HepG2 (cell line): Measurements from ENCODE around the gene B3GAT3. TPM values are rescaled to one million over a fixed set of nuclear protein-coding genes. Genes with fewer than 3 reads are reported as not detected.

ENCODE experiments used
- ATAC-seq: fragments of 200-7000 bp; cut with Tn5 transposase; 3 replicates; pipeline ENCODE4 v1.9.1; 2020; ENCODE audit warnings: mild to moderate bottlenecking, moderate library complexity
- BruUV-seq: library from RNA; stranded (reverse); fragments of 400-500 nt; replicated peaks from 2 replicates; lab custom pipeline; 2021; lab: Mats Ljungman, UMichigan
- CTCF ChIA-PET: fragments of 300-600 bp; formaldehyde crosslinking; extraction: SDS; loops from one replicate; lab custom pipeline; 2021; ENCODE audit warnings: low total read pairs, inconsistent platforms, low intra/inter-chr PET ratio; lab: Yijun Ruan, JAX
- POLR2A ChIA-PET: fragments of 350-600 bp; sonication (Branson Sonifier 250); formaldehyde crosslinking; loops from one replicate; lab custom pipeline; 2020; ENCODE audit warnings: antibody characterized with exemption, inconsistent platforms; lab: Yijun Ruan, JAX
- DNase-seq: peaks from one replicate; pipeline ENCODE4 v3.0.0-alpha.2; 2015; ENCODE audit warnings: low spot score
- FAIRE-seq: peaks from 3 replicates; lab custom pipeline; 2011; peaks lifted over from hg19 to GRCh38; lab: Jason Lieb, UNC
- H2AFZ ChIP-seq: one replicate; pipeline ENCODE4 v1.6.1; 2011; ENCODE audit warnings: low read length, inconsistent platforms
- H3K27ac ChIP-seq: fragments of 300-600 bp; 3 replicates; pipeline ENCODE4 v1.8.0; 2011; ENCODE audit warnings: mixed run types, mild to moderate bottlenecking, mixed read lengths, low read length, inconsistent platforms; ENCODE audit not compliant: insufficient read depth; ENCODE audit errors: extremely low read length
- H3K27me3 ChIP-seq, 2 experiments: fragments of 200-600 bp in 1 of 2; 2 replicates in 1 of 2; 3 replicates in 1 of 2; pipeline versions ENCODE4 v1.6.0 to v1.8.0; 2011; ENCODE audit warnings: low read length in 2 of 2, mild to moderate bottlenecking in 2 of 2, moderate library complexity in 2 of 2, inconsistent platforms in 1 of 2; ENCODE audit not compliant: insufficient read depth in 2 of 2, control insufficient read depth in 1 of 2
- H3K36me3 ChIP-seq, 2 experiments: fragments of 200-600 bp in 1 of 2; replicated peaks in 1 of 2; 2 replicates in 1 of 2; 3 replicates in 1 of 2; pipeline versions ENCODE4 v1.5.1 to v1.8.0; 2011; ENCODE audit warnings: low read length in 2 of 2, inconsistent platforms in 1 of 2; ENCODE audit not compliant: insufficient read depth in 2 of 2, control insufficient read depth in 1 of 2
- H3K4me1 ChIP-seq: 2 replicates; pipeline ENCODE4 v1.5.1; 2012; ENCODE audit warnings: low read length, inconsistent platforms; ENCODE audit not compliant: insufficient read depth
- H3K4me2 ChIP-seq: 2 replicates; pipeline ENCODE4 v1.6.0; 2011; ENCODE audit warnings: low read depth, low read length, inconsistent platforms
- H3K4me3 ChIP-seq, 3 experiments: fragments of 200-600 bp in 1 of 3; sonication (generic), shearing (Covaris generic) in 1 of 3; replicated peaks in 1 of 3; 2 replicates each; pipeline ENCODE4 v1.5.1; 2011 to 2016; ENCODE audit warnings: low read length in 3 of 3, inconsistent platforms in 2 of 3, low read depth in 2 of 3, mild to moderate bottlenecking in 2 of 3, control low read depth in 1 of 3, mixed read lengths in 1 of 3; ENCODE audit not compliant: insufficient read depth in 1 of 3
- H3K79me2 ChIP-seq: one replicate; pipeline ENCODE4 v1.6.1; 2011; ENCODE audit warnings: low read length, inconsistent platforms; ENCODE audit not compliant: insufficient read depth
- H3K9ac ChIP-seq: 2 replicates; pipeline ENCODE4 v1.6.0; 2011; ENCODE audit warnings: mild to moderate bottlenecking, low read depth, low read length, inconsistent platforms; ENCODE audit not compliant: insufficient read depth
- H3K9me3 ChIP-seq: 2 replicates; pipeline ENCODE4 v1.5.1; 2012; ENCODE audit warnings: mild to moderate bottlenecking, low read length
- H4K20me1 ChIP-seq: 2 replicates; pipeline ENCODE4 v1.6.0; 2011; ENCODE audit warnings: inconsistent platforms, mild to moderate bottlenecking, low read length, moderate library complexity; ENCODE audit not compliant: insufficient read depth
- SMAD1 ChIP-seq: sonication (generic); formaldehyde crosslinking; IDR thresholded peaks from 2 replicates; pipeline ENCODE4 v1.4.0; 2020; ENCODE audit warnings: missing genetic modification reagents, low read depth, mild to moderate bottlenecking, borderline replicate concordance
- SP4 ChIP-seq: sonication (generic); formaldehyde crosslinking; IDR thresholded peaks from 2 replicates; pipeline ENCODE4 v1.8.1; 2023; ENCODE audit warnings: mild to moderate bottlenecking, missing genetic modification reagents
- SPEN ChIP-seq: sonication (generic); formaldehyde crosslinking; IDR thresholded peaks from 2 replicates; pipeline ENCODE4 v1.5.1; 2020; ENCODE audit warnings: low read depth, mild to moderate bottlenecking, missing genetic modification reagents
- TCF12 ChIP-seq, 2 experiments: fragments of 450-650 bp in 1 of 2; sonication (generic) in 1 of 2; formaldehyde crosslinking in 1 of 2; IDR thresholded peaks; 2 replicates each; pipeline versions ENCODE4 v1.6.1 to v1.8.0; 2017 to 2022; ENCODE audit warnings: antibody characterized with exemption in 1 of 2, mild to moderate bottlenecking in 1 of 2, missing genetic modification reagents in 1 of 2, moderate library complexity in 1 of 2
- ZBTB33 ChIP-seq: sonication (generic); formaldehyde crosslinking; IDR thresholded peaks from 2 replicates; pipeline ENCODE4 v1.4.0; 2020; ENCODE audit warnings: missing genetic modification reagents
- ZBTB42 ChIP-seq: sonication (generic); formaldehyde crosslinking; IDR thresholded peaks from 2 replicates; pipeline ENCODE4 v1.5.0; 2020; ENCODE audit warnings: mild to moderate bottlenecking, missing genetic modification reagents
- ZNF101 ChIP-seq: sonication (generic); formaldehyde crosslinking; IDR thresholded peaks from 2 replicates; pipeline ENCODE4 v1.4.0; 2020; ENCODE audit warnings: mild to moderate bottlenecking, low read depth, missing genetic modification reagents, borderline replicate concordance
- ZNF136 ChIP-seq: sonication (generic); formaldehyde crosslinking; IDR thresholded peaks from 2 replicates; pipeline ENCODE4 v1.8.1; 2022; ENCODE audit warnings: low read depth, mild to moderate bottlenecking, moderate library complexity, missing genetic modification reagents
- WGBS: methylation state at CpG from one replicate; pipeline ENCODE4 v1.1.6; 2017; ENCODE audit warnings: low lambda C conversion rate; 5-methylcytosine and 5-hydroxymethylcytosine counted together
- in situ Hi-C: cut with HindIII; loops from 2 replicates; pipeline ENCODE4 v1.10.0; 2017; ENCODE audit warnings: low pct_unique_long_range_greater_than_20kb; ENCODE audit not compliant: extremely low pct_ligation_motif_present
- intact Hi-C: fragments of 100-400 bp; cut with micrococcal nuclease; formaldehyde crosslinking; loops from one replicate; pipeline ENCODE4 v1.10.0; 2022; ENCODE audit not compliant: unreplicated experiment
- polyA plus RNA-seq, 8 experiments: library from polyadenylated mRNA; depleted of rRNA in 3 of 8; stranded (reverse) in 7 of 8; unstranded in 1 of 8; fragments of >200 nt; fragmentation: Illumina TruSeq in 4 of 8; extraction: Trizol in 4 of 8; gene quantifications; 2 replicates each; pipeline versions ENCODE4 v1.2.1 to v1.2.3, GENCODE V29; 2011 to 2016; ENCODE audit warnings: low read depth in 4 of 8, missing spikeins in 1 of 8, mixed read lengths in 1 of 8; ENCODE audit not compliant: insufficient read depth in 1 of 8
- total RNA-seq, 5 experiments: library from RNA; depleted of rRNA; stranded (reverse); fragments of >200 nt; fragmentation: Illumina TruSeq; extraction: Trizol; gene quantifications; 2 replicates each; pipeline ENCODE4 v1.2.3, GENCODE V29; 2016; ENCODE audit warnings: low read depth in 1 of 5
- TF ChIP-seq, protein P1 (sequence below): sonication (generic); formaldehyde crosslinking; IDR thresholded peaks from 2 replicates; pipeline ENCODE4 v1.4.0; 2020; ENCODE audit warnings: mild to moderate bottlenecking, missing genetic modification reagents, borderline replicate concordance
- TF ChIP-seq, protein P2 (sequence below): sonication (generic); formaldehyde crosslinking; IDR thresholded peaks from 2 replicates; pipeline ENCODE4 v1.9.0; 2022; ENCODE audit warnings: missing genetic modification reagents, mild to moderate bottlenecking, borderline replicate concordance
- TF ChIP-seq, protein P3 (sequence below): sonication (generic); formaldehyde crosslinking; IDR thresholded peaks from 2 replicates; pipeline ENCODE4 v1.4.0; 2020; ENCODE audit warnings: missing genetic modification reagents, mild to moderate bottlenecking, borderline replicate concordance

The B3GAT3 gene
- total and polyA plus RNA-seq, 2 of the 13 experiments (the other 11 are each of a cell fraction or from before 2014, with no cell fraction given) = 21.3 to 26.1 TPM

GRCh38 chr11:62610814-62611704 is 10.7 kb downstream of the B3GAT3 start:
- in situ Hi-C loops = no loop called here
- BruUV-seq = no TSS peak
- TF ChIP-seq ZBTB33 (CRISPR knock-in tag) = peak; percentile 90
- TF ChIP-seq, protein P1, sequence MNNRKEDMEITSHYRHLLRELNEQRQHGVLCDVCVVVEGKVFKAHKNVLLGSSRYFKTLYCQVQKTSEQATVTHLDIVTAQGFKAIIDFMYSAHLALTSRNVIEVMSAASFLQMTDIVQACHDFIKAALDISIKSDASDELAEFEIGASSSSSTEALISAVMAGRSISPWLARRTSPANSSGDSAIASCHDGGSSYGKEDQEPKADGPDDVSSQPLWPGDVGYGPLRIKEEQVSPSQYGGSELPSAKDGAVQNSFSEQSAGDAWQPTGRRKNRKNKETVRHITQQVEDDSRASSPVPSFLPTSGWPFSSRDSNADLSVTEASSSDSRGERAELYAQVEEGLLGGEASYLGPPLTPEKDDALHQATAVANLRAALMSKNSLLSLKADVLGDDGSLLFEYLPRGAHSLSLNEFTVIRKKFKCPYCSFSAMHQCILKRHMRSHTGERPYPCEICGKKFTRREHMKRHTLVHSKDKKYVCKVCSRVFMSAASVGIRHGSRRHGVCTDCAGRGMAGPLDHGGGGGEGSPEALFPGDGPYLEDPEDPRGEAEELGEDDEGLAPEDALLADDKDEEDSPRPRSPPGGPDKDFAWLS = no peak
- TF ChIP-seq TCF12 (IDR thresholded peaks at IDR 0.05) = no peak
- 0 out of 2 replicates have a peak, but pooled peaks have one; percentile 22 for TF ChIP-seq TCF12 (CRISPR knock-in tag; IDR thresholded peaks at IDR 0.05)
- no peak for TF ChIP-seq ZNF136
- TF ChIP-seq SMAD1 (CRISPR knock-in tag) = 0 out of 2 replicates have a peak, but pooled peaks have one; percentile 42
- no peak for TF ChIP-seq ZNF101 (CRISPR knock-in tag)
- no peak for TF ChIP-seq SP4
- TF ChIP-seq, protein P2, sequence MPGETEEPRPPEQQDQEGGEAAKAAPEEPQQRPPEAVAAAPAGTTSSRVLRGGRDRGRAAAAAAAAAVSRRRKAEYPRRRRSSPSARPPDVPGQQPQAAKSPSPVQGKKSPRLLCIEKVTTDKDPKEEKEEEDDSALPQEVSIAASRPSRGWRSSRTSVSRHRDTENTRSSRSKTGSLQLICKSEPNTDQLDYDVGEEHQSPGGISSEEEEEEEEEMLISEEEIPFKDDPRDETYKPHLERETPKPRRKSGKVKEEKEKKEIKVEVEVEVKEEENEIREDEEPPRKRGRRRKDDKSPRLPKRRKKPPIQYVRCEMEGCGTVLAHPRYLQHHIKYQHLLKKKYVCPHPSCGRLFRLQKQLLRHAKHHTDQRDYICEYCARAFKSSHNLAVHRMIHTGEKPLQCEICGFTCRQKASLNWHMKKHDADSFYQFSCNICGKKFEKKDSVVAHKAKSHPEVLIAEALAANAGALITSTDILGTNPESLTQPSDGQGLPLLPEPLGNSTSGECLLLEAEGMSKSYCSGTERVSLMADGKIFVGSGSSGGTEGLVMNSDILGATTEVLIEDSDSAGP = 0 out of 2 replicates have a peak, but pooled peaks have one; percentile 13
- peak; percentile 6; the same call in 1 of the 2 replicates for TF ChIP-seq ZBTB42
- TF ChIP-seq SPEN = 0 out of 2 replicates have a peak, but pooled peaks have one; percentile 9
- TF ChIP-seq, protein P3, sequence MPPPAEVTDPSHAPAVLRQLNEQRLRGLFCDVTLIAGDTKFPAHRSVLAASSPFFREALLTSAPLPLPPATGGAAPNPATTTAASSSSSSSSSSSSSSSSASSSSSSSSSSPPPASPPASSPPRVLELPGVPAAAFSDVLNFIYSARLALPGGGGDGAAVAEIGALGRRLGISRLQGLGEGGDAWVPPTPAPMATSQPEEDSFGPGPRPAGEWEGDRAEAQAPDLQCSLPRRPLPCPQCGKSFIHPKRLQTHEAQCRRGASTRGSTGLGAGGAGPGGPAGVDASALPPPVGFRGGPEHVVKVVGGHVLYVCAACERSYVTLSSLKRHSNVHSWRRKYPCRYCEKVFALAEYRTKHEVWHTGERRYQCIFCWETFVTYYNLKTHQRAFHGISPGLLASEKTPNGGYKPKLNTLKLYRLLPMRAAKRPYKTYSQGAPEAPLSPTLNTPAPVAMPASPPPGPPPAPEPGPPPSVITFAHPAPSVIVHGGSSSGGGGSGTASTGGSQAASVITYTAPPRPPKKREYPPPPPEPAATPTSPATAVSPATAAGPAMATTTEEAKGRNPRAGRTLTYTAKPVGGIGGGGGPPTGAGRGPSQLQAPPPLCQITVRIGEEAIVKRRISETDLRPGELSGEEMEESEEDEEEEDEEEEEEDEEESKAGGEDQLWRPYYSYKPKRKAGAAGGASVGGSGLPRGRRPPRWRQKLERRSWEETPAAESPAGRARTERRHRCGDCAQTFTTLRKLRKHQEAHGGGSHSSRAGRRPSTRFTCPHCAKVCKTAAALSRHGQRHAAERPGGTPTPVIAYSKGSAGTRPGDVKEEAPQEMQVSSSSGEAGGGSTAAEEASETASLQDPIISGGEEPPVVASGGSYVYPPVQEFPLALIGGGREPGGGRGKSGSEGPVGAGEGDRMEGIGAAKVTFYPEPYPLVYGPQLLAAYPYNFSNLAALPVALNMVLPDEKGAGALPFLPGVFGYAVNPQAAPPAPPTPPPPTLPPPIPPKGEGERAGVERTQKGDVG (CRISPR knock-in tag) = 0 out of 2 replicates have a peak, but pooled peaks have one; percentile 3

More at GRCh38 chr11:62610814-62611704, 10.7 kb downstream of the B3GAT3 start:
- H4K20me1 ChIP-seq = no peaks in the 10 kb centered on the region
- ChIA-PET CTCF (interaction anchor here (2.3 kb wide), 1 partner anchor 19 kb away, joined by 14 read pairs; the partner anchor contains the start of gene TUT1), POLR2A (interaction anchor here (0.7 to 4.0 kb wide), 13 partner anchors 10 to 230 kb away, joined by 3 to 39 read pairs (median 6); partner anchors contain the start of genes B3GAT3, C11orf98, CSKMT and EEF1G)
- peaks cover 2% of the 10 kb centered on the region for H3K79me2 ChIP-seq
- H3K4me1 ChIP-seq = peaks cover 64% of the 10 kb centered on the region
- ATAC-seq (no peak), DNase-seq (no peak), FAIRE-seq (no peak)
- intact Hi-C loops = loop anchor here (5.0 kb wide), 1 partner anchor 41 kb away; the partner anchor contains the start of gene INTS5
- H3K36me3 ChIP-seq = no peaks in the 10 kb centered on the region; a peak in 1 of 5 replicates
- H3K4me3 ChIP-seq = peak overlapping the region; percentile 77 to 93 (median 77)
- peak overlapping the region; percentile 96 for H3K4me2 ChIP-seq
- WGBS = 58% methylated on average over 11 of the region's 28 CpGs
- H3K9ac ChIP-seq = peak overlapping the region; percentile 80
- no peaks in the 10 kb centered on the region; a peak in 1 of 5 replicates for H3K27me3 ChIP-seq
- H2AFZ ChIP-seq = no peak overlapping the region
- H3K27ac ChIP-seq = peak overlapping the region; percentile 64
- no peaks in the 10 kb centered on the region for H3K9me3 ChIP-seq
